Dermis blood vessel endothelial cell (primary cell): ENCODE measurements around the gene GNL3. TPM values are rescaled to one million over a fixed set of nuclear protein-coding genes. Genes with fewer than 3 reads are reported as not detected.
"Not testable (repeated sequence)": the region's sequence is repeated elsewhere in the genome, so short reads cannot be mapped to it uniquely, and the experiment has no call there.

Source experiments
- DNase-seq: peaks from one replicate; pipeline ENCODE4 v3.0.0; 2010
- total RNA-seq: library from RNA; depleted of rRNA; stranded (reverse); fragments of >200 nt; gene quantifications from 2 replicates; pipeline ENCODE4 v1.2.3, GENCODE V29; 2014

Gene GNL3, protein sequence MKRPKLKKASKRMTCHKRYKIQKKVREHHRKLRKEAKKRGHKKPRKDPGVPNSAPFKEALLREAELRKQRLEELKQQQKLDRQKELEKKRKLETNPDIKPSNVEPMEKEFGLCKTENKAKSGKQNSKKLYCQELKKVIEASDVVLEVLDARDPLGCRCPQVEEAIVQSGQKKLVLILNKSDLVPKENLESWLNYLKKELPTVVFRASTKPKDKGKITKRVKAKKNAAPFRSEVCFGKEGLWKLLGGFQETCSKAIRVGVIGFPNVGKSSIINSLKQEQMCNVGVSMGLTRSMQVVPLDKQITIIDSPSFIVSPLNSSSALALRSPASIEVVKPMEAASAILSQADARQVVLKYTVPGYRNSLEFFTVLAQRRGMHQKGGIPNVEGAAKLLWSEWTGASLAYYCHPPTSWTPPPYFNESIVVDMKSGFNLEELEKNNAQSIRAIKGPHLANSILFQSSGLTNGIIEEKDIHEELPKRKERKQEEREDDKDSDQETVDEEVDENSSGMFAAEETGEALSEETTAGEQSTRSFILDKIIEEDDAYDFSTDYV
- total RNA-seq: 113 and 135 TPM in 2 replicates

GRCh38 chr3:52685709-52686691, at the start of gene GNL3, which contains the start of gene PBRM1:
TSS of gene GNL3 (plus strand) at chr3:52686032. CDS start at chr3:52686093, 61 bp downstream.
TSS of gene PBRM1 (minus strand) at chr3:52685913.
- DNase-seq: peak; percentile 97

DNA sequence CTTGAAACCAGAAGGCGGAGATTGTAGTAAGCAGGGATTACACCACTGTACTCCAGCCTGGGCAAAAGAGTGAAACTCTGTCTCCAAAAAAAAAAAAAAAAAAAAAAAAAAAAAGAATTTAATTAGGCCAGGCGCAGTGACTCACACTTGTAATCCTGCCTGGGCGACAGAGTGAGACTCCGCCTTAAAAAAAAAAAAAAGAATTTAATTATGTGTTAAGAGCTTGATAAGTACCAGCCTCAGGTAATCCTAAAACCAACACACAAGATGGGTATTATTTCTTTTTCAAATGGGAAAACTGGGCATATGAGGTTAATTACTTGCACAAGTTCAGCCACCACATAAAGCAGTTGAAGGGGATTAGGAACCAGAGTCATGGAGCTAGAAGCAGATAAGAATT, 49.2 kb upstream of the GNL3 start:
- DNase-seq: no peak

- DNase-seq: no peak
These were observed 40.3 kb upstream of the GNL3 start for GRCh38 chr3:52645549-52645948.

GRCh38 chr3:52649461-52650210, 36.2 kb upstream of the GNL3 start:
- no peak for DNase-seq

DNA sequence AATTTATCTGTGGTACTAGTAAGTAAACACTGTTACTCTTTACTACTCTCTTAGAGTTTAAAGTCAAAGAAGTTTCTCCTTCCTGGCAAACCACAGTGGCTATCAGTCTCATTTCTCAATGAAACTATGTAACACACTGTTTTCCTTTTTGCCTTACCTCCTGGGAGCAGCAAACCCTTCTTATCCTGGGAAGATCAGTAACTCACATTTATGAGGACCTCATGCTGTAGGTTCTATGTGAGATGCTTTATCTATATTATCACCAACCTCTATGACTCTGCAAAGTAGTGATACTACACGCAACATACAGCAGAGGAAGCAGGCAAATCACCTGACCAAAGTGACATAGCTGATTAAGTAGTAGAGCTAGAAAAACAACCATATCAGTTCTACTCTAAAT, 35.4 kb upstream of the GNL3 start:
- DNase-seq: no peak

DNA sequence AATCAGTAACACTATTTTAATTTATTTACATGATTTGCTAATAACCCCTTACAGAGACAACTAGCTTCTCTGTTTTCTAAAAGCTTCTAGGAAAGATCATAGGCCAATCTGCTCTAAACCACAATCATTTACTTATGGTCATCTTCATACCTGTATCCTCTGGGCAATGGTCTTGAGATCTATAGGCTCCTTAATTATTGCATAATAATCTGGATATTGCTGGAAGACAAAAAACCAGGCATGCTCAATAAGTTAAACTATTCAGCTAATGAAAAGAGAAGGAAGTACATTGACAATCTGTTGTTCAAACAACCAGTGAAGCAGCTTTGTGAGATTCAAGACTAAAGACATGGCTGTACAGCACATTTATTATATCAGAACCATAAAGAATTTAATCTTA, 34.2 kb upstream of the GNL3 start:
- no peak for DNase-seq

DNA sequence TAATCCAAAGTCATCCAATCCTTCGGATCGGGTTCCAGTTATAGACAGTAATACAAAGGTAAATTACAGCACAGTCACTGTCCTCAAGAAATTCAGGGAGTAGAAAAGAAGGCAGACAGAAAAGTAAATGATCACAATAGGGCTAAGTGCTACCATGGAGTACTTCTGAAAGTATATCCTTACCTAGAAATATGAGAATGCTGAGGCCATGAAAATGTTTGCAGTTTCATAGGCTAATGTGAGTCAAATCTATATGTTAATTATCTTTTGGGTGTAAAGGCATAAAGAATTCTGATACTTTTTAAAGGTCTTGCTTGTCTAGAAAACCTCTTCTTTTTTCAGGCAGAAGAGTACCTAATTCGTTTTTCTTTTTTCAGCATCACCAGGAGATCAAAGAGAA, 29.9 kb upstream of the GNL3 start:
- DNase-seq: no peak

DNA sequence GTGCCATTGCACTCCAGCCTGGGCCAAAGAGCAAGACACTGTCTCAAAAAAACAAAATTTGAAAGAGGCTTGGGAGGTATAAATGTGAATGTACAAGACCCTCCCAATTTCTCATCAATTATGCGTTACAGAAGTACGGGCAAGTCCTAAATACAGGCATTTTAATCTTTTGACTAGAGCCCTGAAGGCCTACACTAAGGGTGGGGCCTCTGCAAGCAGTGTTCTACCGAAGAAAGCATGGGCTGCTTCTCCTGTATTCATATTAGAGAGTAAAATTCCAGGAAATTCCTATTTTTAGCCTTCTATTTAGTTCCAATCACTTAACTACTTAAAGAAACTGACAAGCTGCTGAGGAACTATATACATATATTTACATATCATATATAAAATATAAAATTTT, 25.8 kb upstream of the GNL3 start:
- no peak for DNase-seq

- DNase-seq: no peak
These were observed 22.7 kb upstream of the GNL3 start for GRCh38 chr3:52663098-52663497.

GRCh38 chr3:52670621-52671521, 15.0 kb upstream of the GNL3 start:
- DNase-seq: peak; percentile 95

DNA sequence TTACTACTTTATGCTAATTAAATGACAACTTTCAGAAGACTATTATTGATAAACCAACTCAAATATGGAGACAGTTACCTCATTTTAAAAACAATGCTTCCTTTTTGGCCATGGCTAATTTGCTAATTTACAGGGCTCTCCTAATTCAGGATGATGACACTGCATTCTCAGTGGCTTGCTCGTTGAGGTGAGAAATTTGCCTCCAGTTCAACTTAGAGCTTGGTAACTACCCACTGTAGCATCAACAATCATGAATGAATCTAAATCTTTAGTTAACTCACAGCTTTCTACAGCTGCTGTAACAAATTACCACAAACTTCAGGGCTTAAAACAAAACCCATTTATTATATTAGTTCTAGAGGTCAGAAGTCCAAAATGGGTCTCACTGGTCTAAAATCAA, 14.2 kb upstream of the GNL3 start:
- no peak for DNase-seq

DNA sequence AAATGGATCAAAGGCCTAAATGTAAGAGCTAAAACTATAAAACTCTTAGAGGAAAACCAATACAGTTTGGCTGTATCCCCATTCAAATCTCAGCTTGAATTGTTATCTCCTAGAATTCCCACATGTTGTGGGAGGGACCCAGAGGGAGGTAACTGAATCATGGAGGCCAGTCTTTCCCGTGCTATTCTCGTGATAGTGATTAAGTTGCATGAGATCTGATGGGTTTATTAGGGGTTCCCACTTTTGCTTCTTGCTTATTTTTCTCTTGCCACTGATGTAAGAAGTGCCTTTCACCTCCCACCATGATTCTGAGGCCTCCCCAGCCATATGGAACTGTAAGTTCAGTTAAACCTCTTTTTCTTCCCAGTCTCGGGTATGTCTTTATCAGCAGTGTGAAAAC, 9.6 kb upstream of the GNL3 start:
- not testable (repeated sequence) for DNase-seq

DNA sequence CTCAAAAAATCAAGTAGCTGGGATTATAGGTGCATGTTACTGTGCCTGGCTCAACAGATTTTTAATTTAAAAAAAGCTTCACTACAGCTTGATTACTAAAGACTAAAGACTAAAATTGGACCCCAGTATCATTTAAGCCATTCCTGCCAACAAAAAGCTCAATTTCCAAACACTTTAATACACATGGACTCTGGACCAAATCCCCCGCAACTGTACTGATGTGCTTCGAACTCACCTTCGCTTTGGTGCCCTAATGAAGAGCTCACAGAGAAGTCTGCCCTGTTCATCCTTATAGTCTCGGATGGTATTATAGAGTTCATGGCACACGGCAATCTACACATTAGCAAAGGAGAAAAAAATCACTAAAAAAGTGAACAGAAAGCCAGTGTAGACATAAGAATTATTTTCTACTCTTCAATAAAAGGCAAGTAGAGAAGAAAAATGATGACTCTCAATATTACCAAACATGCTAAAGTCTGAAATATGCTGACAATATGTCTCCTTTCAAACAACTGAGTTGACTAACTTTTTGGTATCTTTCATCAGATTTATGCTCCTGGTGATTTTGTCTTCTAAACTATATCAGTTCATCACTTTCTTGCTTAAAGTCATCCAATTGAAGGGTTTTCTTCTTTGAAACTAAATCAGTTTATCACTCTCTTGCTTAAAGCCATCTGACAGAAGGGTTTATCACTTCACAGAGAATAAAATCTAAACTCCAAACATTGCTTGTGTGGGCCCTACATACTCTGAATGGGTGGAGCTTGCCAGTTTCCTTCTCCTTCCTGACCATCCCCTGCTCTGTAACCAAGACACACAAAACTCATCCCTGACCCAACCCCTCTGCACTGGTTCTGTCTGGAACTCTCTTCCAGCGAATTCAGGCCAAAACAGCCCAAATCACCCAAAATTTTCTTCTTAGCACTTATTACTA, 7.3 kb upstream of the GNL3 start:
- no peak for DNase-seq

GRCh38 chr3:52679199-52679538, 6.7 kb upstream of the GNL3 start:
- DNase-seq: no peak

GRCh38 chr3:52679811-52680210, 6.0 kb upstream of the GNL3 start:
- no peak for DNase-seq

GRCh38 chr3:52681596-52681995, 4.2 kb upstream of the GNL3 start:
- no peak for DNase-seq

GRCh38 chr3:52682016-52682415, 3.8 kb upstream of the GNL3 start:
- DNase-seq: peak; percentile 72

DNA sequence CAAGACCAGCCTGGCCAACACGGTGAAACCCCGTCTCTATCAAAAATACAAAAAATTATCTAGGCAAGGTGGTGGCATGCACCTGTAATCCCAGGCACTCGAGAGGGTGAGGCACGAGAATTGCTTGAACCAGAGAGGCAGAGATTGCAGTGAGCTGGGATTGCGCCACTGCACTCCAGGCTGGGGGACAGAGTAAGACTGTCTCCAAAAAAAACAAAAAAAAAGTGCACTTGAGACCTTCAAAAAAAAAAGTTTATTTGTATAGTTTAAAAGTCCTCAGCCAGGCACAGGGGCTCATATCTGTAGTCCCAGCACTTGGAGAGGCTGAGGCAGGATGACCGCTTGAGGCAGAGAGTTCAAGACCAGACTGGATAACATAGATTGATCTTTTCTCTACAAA, 2.2 kb upstream of the GNL3 start:
- DNase-seq: no peak

DNA sequence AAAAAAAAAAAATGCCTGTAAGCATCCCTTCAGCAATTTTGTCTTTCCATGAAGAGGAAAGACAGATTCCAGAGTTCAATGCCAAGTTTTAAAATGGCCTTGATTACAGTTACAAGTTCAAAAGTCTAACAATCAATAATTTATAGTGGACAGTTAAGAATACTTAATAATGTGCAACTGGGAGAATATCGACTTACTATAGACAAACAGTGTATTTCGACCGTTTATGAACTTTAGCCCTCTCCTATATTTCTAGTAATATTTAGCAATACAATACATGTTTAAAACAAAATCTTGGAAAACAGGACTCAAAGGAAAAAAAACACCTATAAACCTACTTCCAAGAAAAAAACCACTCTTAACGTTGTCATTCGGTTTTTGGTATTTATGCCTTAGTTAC, 1.6 kb upstream of the GNL3 start:
- DNase-seq: no peak

DNA sequence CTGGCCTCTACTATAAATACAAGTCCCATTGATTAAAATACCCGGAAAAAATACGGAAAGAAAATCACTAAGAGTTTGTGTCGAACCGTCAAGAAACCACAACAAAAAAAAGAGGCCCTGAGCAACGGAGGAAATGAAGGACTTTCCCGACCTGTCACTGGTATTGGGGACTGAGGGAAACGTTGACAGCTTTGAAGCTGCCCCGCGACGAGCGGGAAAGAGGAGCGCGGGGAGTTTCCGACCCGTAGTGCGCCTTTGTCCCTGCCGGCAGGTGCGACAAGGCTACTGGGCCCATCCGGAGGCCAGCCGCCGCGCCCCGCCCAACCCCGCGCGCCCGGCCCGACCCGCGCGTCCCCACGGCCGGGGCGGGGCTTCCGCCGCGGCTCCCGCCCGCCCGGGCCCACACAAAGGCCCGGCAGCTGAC, 535 bp upstream of the GNL3 start:
- DNase-seq: peak; percentile 79
